SU-DHL-6 (cell line): ENCODE measurements around the gene B4GALT5.

Source experiments
- H2AFZ ChIP-seq: fragments of 200-600 bp; sonication (generic); 2 replicates; pipeline ENCODE4 v1.6.1; 2014; ENCODE audit warnings: low read depth, mild to moderate bottlenecking, moderate library complexity, mixed read lengths, antibody characterized with exemption, low read length; ENCODE audit not compliant: severe bottlenecking
- H3F3A ChIP-seq: fragments of 200-600 bp; shearing (Covaris generic); 2 replicates; pipeline ENCODE4 v1.6.0; 2016; ENCODE audit warnings: antibody characterized with exemption, mild to moderate bottlenecking; ENCODE audit not compliant: insufficient read depth
- H3K27ac ChIP-seq: fragments of 200-600 bp; sonication (generic); 2 replicates; pipeline ENCODE4 v1.5.1; 2016; ENCODE audit warnings: low read depth, mild to moderate bottlenecking, low read length, moderate library complexity, mixed read lengths
- H3K27me3 ChIP-seq: fragments of 200-600 bp; sonication (generic), shearing (Covaris generic); 2 replicates; pipeline ENCODE4 v1.6.0; 2014; ENCODE audit warnings: mild to moderate bottlenecking, low read length
- H3K36me3 ChIP-seq: fragments of 200-600 bp; sonication (generic); 2 replicates; pipeline ENCODE4 v1.6.1; 2014; ENCODE audit warnings: mild to moderate bottlenecking, low read length, mixed read lengths
- H3K4me2 ChIP-seq: fragments of 300-600, 200-600 bp; shearing (Covaris generic), sonication (generic); 2 replicates; pipeline ENCODE4 v1.6.0; 2014; ENCODE audit warnings: low read length, low read depth, mild to moderate bottlenecking; ENCODE audit not compliant: poor library complexity, severe bottlenecking
- H3K4me3 ChIP-seq: fragments of 200-600 bp; sonication (generic); 2 replicates; pipeline ENCODE4 v1.5.1; 2014; ENCODE audit warnings: antibody characterized with exemption, low read length, mild to moderate bottlenecking, mixed read lengths; ENCODE audit not compliant: insufficient read depth, poor library complexity, severe bottlenecking
- H3K79me2 ChIP-seq: fragments of 200-600 bp; sonication (generic); 2 replicates; pipeline ENCODE4 v1.6.1; 2014; ENCODE audit warnings: mild to moderate bottlenecking, low read length, moderate library complexity; ENCODE audit not compliant: insufficient read depth
- H3K9ac ChIP-seq: fragments of 200-600 bp; sonication (generic); 2 replicates; pipeline ENCODE4 v1.7.0; 2014; ENCODE audit warnings: mild to moderate bottlenecking, low read length
- H3K9me2 ChIP-seq: fragments of 200-600 bp; sonication (generic); replicated peaks from 2 replicates; pipeline ENCODE4 v1.6.1; 2014; ENCODE audit warnings: low read length; ENCODE audit not compliant: insufficient read depth
- H3K9me3 ChIP-seq: fragments of 200-600 bp; sonication (generic); 2 replicates; pipeline ENCODE4 v1.6.1; 2014; ENCODE audit warnings: low read length, mixed read lengths; ENCODE audit not compliant: insufficient read depth
- H4K20me1 ChIP-seq: fragments of 200-600 bp; sonication (generic); 2 replicates; pipeline ENCODE4 v1.6.1; 2014; ENCODE audit warnings: low read depth, mild to moderate bottlenecking, antibody characterized with exemption, low read length, moderate library complexity, mixed read lengths
- EZH2phosphoT487 ChIP-seq: fragments of 200-600 bp; sonication (generic), shearing (Covaris generic); conservative IDR thresholded peaks from 2 replicates; pipeline ENCODE4 v1.6.1; 2018; ENCODE audit warnings: mild to moderate bottlenecking, antibody characterized with exemption, low read length, moderate library complexity, mixed read lengths
- TF ChIP-seq, protein P1 (sequence below): fragments of 200-600 bp; sonication (generic); IDR thresholded peaks from one replicate; pipeline ENCODE4 v1.5.1; 2017; ENCODE audit warnings: antibody characterized with exemption, mild to moderate bottlenecking, low read length, moderate library complexity; ENCODE audit not compliant: insufficient read depth, poor library complexity, severe bottlenecking

B4GALT5 gene

DNA sequence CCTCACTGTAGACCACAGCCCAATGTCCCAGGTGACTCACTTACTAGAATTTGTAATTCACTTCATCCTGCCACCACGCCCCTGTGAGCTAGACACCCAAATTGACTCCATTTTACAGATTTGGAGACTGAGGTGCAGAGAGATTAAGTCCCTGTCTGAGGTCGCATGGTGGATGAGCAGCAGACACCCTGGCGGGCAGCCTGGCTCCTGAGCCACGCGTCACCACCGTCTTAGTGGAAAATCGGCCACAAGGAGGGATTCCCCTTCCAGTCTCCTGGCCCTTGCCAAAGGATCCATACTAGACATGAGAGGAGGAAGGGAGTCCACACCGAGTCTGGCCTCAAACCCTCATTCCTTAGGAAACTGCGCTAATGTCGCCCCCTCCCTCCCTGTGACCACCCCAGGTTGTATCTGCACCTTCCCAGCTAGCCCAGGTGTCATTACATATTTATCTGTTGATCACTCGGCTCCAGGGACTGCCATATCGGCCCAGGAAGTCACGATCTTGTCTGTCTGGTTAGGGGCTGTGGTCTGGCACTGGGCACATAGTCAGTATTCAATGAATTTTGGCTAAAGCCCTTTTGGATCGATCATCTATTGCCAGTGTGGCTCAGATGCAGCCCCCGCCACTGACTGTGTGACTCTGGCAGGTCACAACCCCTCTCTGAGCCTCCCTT lies 120.1 kb downstream of the B4GALT5 start:
- Histone ChIP-seq H3K36me3 (no peaks in the 10 kb centered on the region), H3K27ac (no peak overlapping the region), H3K9ac (no peak overlapping the region), H4K20me1 (no peaks in the 10 kb centered on the region), H3K4me3 (no peak overlapping the region), H3K9me2 (no peaks in the 10 kb centered on the region), H3K9me3 (no peaks in the 10 kb centered on the region), H3F3A (no peaks in the 10 kb centered on the region), H3K79me2 (no peaks in the 10 kb centered on the region), H3K4me2 (no peak overlapping the region), H3K27me3 (no peaks in the 10 kb centered on the region), H2AFZ (no peak overlapping the region)
- TF ChIP-seq EZH2phosphoT487, result no peak
- TF ChIP-seq, protein P1, sequence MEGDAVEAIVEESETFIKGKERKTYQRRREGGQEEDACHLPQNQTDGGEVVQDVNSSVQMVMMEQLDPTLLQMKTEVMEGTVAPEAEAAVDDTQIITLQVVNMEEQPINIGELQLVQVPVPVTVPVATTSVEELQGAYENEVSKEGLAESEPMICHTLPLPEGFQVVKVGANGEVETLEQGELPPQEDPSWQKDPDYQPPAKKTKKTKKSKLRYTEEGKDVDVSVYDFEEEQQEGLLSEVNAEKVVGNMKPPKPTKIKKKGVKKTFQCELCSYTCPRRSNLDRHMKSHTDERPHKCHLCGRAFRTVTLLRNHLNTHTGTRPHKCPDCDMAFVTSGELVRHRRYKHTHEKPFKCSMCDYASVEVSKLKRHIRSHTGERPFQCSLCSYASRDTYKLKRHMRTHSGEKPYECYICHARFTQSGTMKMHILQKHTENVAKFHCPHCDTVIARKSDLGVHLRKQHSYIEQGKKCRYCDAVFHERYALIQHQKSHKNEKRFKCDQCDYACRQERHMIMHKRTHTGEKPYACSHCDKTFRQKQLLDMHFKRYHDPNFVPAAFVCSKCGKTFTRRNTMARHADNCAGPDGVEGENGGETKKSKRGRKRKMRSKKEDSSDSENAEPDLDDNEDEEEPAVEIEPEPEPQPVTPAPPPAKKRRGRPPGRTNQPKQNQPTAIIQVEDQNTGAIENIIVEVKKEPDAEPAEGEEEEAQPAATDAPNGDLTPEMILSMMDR, result no peak

- no peak for TF ChIP-seq EZH2phosphoT487
- TF ChIP-seq, protein P1, result no peak
- Histone ChIP-seq H3F3A (no peaks in the 10 kb centered on the region), H4K20me1 (no peaks in the 10 kb centered on the region), H3K9me3 (no peaks in the 10 kb centered on the region), H3K79me2 (no peaks in the 10 kb centered on the region), H3K4me3 (no peak overlapping the region), H3K9ac (no peak overlapping the region), H3K27me3 (no peaks in the 10 kb centered on the region), H3K4me2 (no peak overlapping the region), H2AFZ (no peak overlapping the region), H3K9me2 (no peaks in the 10 kb centered on the region), H3K36me3 (no peaks in the 10 kb centered on the region), H3K27ac (no peak overlapping the region)
These were observed 121.6 kb downstream of the B4GALT5 start for GRCh38 chr20:49592120-49592519.

GRCh38 chr20:49591217-49591865 lies 122.3 kb downstream of the B4GALT5 start:
- TF ChIP-seq, protein P1, result no peak
- TF ChIP-seq EZH2phosphoT487, result no peak
- Histone ChIP-seq H2AFZ (no peak overlapping the region), H3K4me3 (no peak overlapping the region), H3K9me2 (no peaks in the 10 kb centered on the region), H3K9me3 (no peaks in the 10 kb centered on the region), H3K36me3 (no peaks in the 10 kb centered on the region), H3K79me2 (no peaks in the 10 kb centered on the region), H3K9ac (no peak overlapping the region), H3K27ac (no peak overlapping the region), H3K4me2 (no peak overlapping the region), H4K20me1 (no peaks in the 10 kb centered on the region), H3F3A (no peaks in the 10 kb centered on the region), H3K27me3 (no peaks in the 10 kb centered on the region)
